ENCODE data around the gene HOXA9. TPM values are rescaled to one million over a fixed set of nuclear protein-coding genes. Genes with fewer than 3 reads are reported as not detected.

HOXA9 gene
- total RNA-seq, 1 experiment from 2014 or later: 91.0 TPM

DNA sequence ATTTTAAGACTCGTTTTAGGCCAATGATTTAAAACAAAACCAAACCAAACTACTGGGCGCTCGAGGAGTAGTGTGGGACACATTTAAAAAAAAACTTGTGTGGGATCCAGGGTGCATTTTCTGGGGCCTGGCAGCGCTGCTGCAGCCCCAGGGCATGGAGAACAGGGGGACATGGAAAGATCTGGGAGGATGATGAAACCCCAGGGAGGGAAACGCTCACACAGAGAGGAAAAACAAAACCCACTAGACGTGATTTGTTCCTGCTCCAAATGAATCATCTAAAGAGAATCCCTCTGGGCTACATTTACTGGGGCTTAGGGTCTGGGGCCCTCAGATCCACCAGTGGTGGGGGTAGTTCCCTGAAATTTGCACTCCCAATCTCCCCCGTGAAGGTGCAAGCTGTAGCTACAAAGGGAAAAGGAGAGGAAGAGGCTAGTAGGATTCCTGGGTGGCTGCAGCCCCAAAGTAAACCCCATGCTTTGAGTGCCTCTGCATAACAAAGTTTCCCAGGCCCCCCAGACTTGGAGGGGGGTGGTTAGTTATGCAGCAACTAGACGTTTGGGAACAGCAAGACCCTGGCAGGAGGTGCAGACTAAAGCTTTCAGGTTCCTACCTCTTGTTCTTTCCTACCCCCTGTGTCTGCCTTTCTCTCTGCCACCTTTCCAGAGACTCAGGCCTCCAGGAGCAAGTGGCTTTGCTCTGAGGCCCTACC, 49.1 kb upstream of the HOXA9 start:
- no peak overlapping the region for H3K4me3 ChIP-seq (replicated peaks in 1 of 2; ENCODE audit: low read depth in 1 of 2, low read length in 2 of 2)
- H3K9me3 ChIP-seq (ENCODE audit: control insufficient read depth in 1 of 2, insufficient read depth in 1 of 2, low read depth in 1 of 2, low read length in 2 of 2): no peaks in the 10 kb centered on the region
- H4K20me1 ChIP-seq (ENCODE audit: insufficient read depth): no peaks in the 10 kb centered on the region
- ChIA-PET RAD21 (ENCODE audit: low non-redundant PET in 1 of 2, low total read pairs in 2 of 2, uncharacterized antibody in 2 of 2, unreplicated experiment in 2 of 2) (no interaction called here), POLR2A (no interaction called here), CTCF (no interaction called here)
- BruUV-seq (replicated peaks): no TSS peak
- no peak overlapping the region for H3K27ac ChIP-seq (ENCODE audit: low read depth, low read length)
- DNase-seq (ENCODE audit: low read depth, low spot score) (no peak), ATAC-seq (no peak)
- H3K9me2 ChIP-seq (ENCODE audit: insufficient read depth): no peaks in the 10 kb centered on the region
- H3K4me1 ChIP-seq (ENCODE audit: control insufficient read depth in 1 of 2, insufficient read depth in 2 of 2, low read length in 2 of 2): peaks cover 4 to 14% of the 10 kb centered on the region in 2 experiments; a peak in 3 of 4 replicates
- TF ChIP-seq YY1 (IDR thresholded peaks at IDR 0.05; ENCODE audit: extremely low read depth, insufficient replicate concordance, low read depth, low read length): no peak
- TF ChIP-seq, protein P1, sequence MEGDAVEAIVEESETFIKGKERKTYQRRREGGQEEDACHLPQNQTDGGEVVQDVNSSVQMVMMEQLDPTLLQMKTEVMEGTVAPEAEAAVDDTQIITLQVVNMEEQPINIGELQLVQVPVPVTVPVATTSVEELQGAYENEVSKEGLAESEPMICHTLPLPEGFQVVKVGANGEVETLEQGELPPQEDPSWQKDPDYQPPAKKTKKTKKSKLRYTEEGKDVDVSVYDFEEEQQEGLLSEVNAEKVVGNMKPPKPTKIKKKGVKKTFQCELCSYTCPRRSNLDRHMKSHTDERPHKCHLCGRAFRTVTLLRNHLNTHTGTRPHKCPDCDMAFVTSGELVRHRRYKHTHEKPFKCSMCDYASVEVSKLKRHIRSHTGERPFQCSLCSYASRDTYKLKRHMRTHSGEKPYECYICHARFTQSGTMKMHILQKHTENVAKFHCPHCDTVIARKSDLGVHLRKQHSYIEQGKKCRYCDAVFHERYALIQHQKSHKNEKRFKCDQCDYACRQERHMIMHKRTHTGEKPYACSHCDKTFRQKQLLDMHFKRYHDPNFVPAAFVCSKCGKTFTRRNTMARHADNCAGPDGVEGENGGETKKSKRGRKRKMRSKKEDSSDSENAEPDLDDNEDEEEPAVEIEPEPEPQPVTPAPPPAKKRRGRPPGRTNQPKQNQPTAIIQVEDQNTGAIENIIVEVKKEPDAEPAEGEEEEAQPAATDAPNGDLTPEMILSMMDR (IDR thresholded peaks at IDR 0.05 in 2 of 3, conservative IDR thresholded peaks at IDR 0.05 in 1 of 3; ENCODE audit: borderline replicate concordance in 1 of 3, insufficient read depth in 1 of 3, low read depth in 2 of 3, low read length in 2 of 3): no peak
- no peak for TF ChIP-seq RAD21 (IDR thresholded peaks at IDR 0.05; ENCODE audit: low read depth)
- TF ChIP-seq ELF1 (IDR thresholded peaks at IDR 0.05; ENCODE audit: borderline replicate concordance, low read depth): no peak
- TF ChIP-seq CBX3 (IDR thresholded peaks at IDR 0.05; ENCODE audit: low read depth): no peak
- no peak for TF ChIP-seq EZH2 (IDR thresholded peaks at IDR 0.05)
- TF ChIP-seq ZNF274 (IDR thresholded peaks at IDR 0.05; ENCODE audit: low read depth, low read length): no peak
- TF ChIP-seq JUND (IDR thresholded peaks at IDR 0.05): no peak
- no peak for TF ChIP-seq ZFX (IDR thresholded peaks at IDR 0.05)
- TF ChIP-seq EZH2phosphoT487 (IDR thresholded peaks at IDR 0.05; ENCODE audit: borderline replicate concordance): no peak
- no peak for TF ChIP-seq SRF (IDR thresholded peaks at IDR 0.05; ENCODE audit: low read depth)
- TF ChIP-seq POLR2AphosphoS5 (IDR thresholded peaks at IDR 0.05; ENCODE audit: low read depth, low read length): no peak
- TF ChIP-seq, protein P2, sequence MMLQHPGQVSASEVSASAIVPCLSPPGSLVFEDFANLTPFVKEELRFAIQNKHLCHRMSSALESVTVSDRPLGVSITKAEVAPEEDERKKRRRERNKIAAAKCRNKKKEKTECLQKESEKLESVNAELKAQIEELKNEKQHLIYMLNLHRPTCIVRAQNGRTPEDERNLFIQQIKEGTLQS (IDR thresholded peaks at IDR 0.05): no peak
- no peak for TF ChIP-seq SIN3A (IDR thresholded peaks at IDR 0.05; ENCODE audit: low read depth)
- no peak overlapping the region for H3K4me2 ChIP-seq (ENCODE audit: low read length)
- H3K9ac ChIP-seq (ENCODE audit: low read length): no peak overlapping the region
- intact Hi-C loops (cut with micrococcal nuclease): no loop called here
- H3K79me2 ChIP-seq (ENCODE audit: insufficient read depth, low read length): no peaks in the 10 kb centered on the region
- H3K27me3 ChIP-seq (ENCODE audit: insufficient read depth, low read length): no peaks in the 10 kb centered on the region
- no peak overlapping the region for H2AFZ ChIP-seq (ENCODE audit: low read depth, low read length, poor library complexity, severe bottlenecking)
- no peaks in the 10 kb centered on the region for H3K36me3 ChIP-seq (ENCODE audit: control insufficient read depth in 1 of 2, insufficient read depth in 2 of 2, low read length in 2 of 2)
